ENCODE data around the gene MCOLN1. TPM values are rescaled to one million over a fixed set of nuclear protein-coding genes. Genes with fewer than 3 reads are reported as not detected.

Gene MCOLN1
- total RNA-seq, 1 experiment from 2014 or later = 10.2 TPM

- Histone ChIP-seq H3K9ac (ENCODE audit: low read length) (no peak overlapping the region), H2AFZ (ENCODE audit: low read length) (no peak overlapping the region), H3K36me3 (ENCODE audit: low read depth, low read length) (peaks cover 22% of the 10 kb centered on the region), H3K9me2 (replicated peaks; ENCODE audit: low read length) (no peaks in the 10 kb centered on the region), H3K79me2 (ENCODE audit: low read length) (no peaks in the 10 kb centered on the region), H3F3A (ENCODE audit: low read length, unreplicated experiment) (no peaks in the 10 kb centered on the region), H3K4me1 (ENCODE audit: insufficient read depth, low read length) (no peaks in the 10 kb centered on the region), H3K9me3 (ENCODE audit: low read length) (no peaks in the 10 kb centered on the region), H4K20me1 (ENCODE audit: low read length) (no peaks in the 10 kb centered on the region), H3K27me3 (ENCODE audit: low read length) (no peaks in the 10 kb centered on the region), H3K4me3 (ENCODE audit: low read length) (no peak overlapping the region), H3K4me2 (ENCODE audit: low read length) (no peak overlapping the region), H3K27ac (ENCODE audit: low read length) (no peak overlapping the region)
- DNase-seq (no peak), ATAC-seq (no peak)
- intact Hi-C loops (cut with micrococcal nuclease) = no loop called here
- CTCF ChIA-PET = no interaction called here
- no TSS peak for BruUV-seq (replicated peaks)
- POLR2A ChIA-PET (ENCODE audit: unreplicated experiment) = no interaction called here
- TF ChIP-seq EZH2phosphoT487 (IDR thresholded peaks at IDR 0.05; ENCODE audit: borderline replicate concordance, low read length) (no peak), CTCF (conservative IDR thresholded peaks at IDR 0.05; ENCODE audit: low read depth, low read length) (no peak), EZH2 (IDR thresholded peaks at IDR 0.05; ENCODE audit: low read length, unreplicated experiment) (no peak)
Observed at GRCh38 chr19:7549429-7550148, 27.2 kb downstream of the MCOLN1 start.

GRCh38 chr19:7550169-7550770 lies 27.8 kb downstream of the MCOLN1 start:
- Histone ChIP-seq H3K4me2 (ENCODE audit: low read length) (no peak overlapping the region), H3K9me2 (replicated peaks; ENCODE audit: low read length) (no peaks in the 10 kb centered on the region), H3K4me3 (ENCODE audit: low read length) (no peak overlapping the region), H2AFZ (ENCODE audit: low read length) (no peak overlapping the region), H4K20me1 (ENCODE audit: low read length) (no peaks in the 10 kb centered on the region), H3K4me1 (ENCODE audit: insufficient read depth, low read length) (no peaks in the 10 kb centered on the region), H3K9me3 (ENCODE audit: low read length) (no peaks in the 10 kb centered on the region), H3K36me3 (ENCODE audit: low read depth, low read length) (peaks cover 26% of the 10 kb centered on the region), H3K79me2 (ENCODE audit: low read length) (no peaks in the 10 kb centered on the region), H3K27me3 (ENCODE audit: low read length) (no peaks in the 10 kb centered on the region), H3K27ac (ENCODE audit: low read length) (no peak overlapping the region), H3F3A (ENCODE audit: low read length, unreplicated experiment) (no peaks in the 10 kb centered on the region), H3K9ac (ENCODE audit: low read length) (no peak overlapping the region)
- TF ChIP-seq CTCF (conservative IDR thresholded peaks at IDR 0.05; ENCODE audit: low read depth, low read length) (no peak), EZH2 (IDR thresholded peaks at IDR 0.05; ENCODE audit: low read length, unreplicated experiment) (no peak)
- intact Hi-C loops (cut with micrococcal nuclease) = no loop called here
- ChIA-PET POLR2A (ENCODE audit: unreplicated experiment) (no interaction called here), CTCF (no interaction called here)
- no peak for ATAC-seq
- BruUV-seq (replicated peaks) = no TSS peak
- no peak for DNase-seq

Data from PC-3 (cell line).